COLO668 (cell line): ENCODE measurements around the gene PLA2G6.
A peak's percentile ranks its signal among the peaks of the same experiment; 100 is the strongest.

Experiments used
- DNase-seq: peaks from one replicate; lab custom pipeline; 2025; ENCODE audit not compliant: unreplicated experiment; lab: John Stamatoyannopoulos, UW

Gene PLA2G6

GRCh38 chr22:38214302-38215056 is 32.8 kb upstream of the PLA2G6 start:
- DNase-seq, result peak; percentile 30

GRCh38 chr22:38213990-38214301 is 32.3 kb upstream of the PLA2G6 start:
- DNase-seq, result no peak

GRCh38 chr22:38213319-38213989 is 31.8 kb upstream of the PLA2G6 start:
- no peak for DNase-seq

GRCh38 chr22:38212442-38212841 is 30.8 kb upstream of the PLA2G6 start:
- DNase-seq, result no peak

GRCh38 chr22:38211556-38211955 is 29.9 kb upstream of the PLA2G6 start:
- no peak for DNase-seq

GRCh38 chr22:38208551-38208968 is 26.9 kb upstream of the PLA2G6 start:
- no peak for DNase-seq

- no peak for DNase-seq
These were observed 26.3 kb upstream of the PLA2G6 start for GRCh38 chr22:38207898-38208432.

- no peak for DNase-seq
These were observed 23.9 kb upstream of the PLA2G6 start for GRCh38 chr22:38205261-38206128.

GRCh38 chr22:38204784-38205183 is 23.2 kb upstream of the PLA2G6 start:
- no peak for DNase-seq

- DNase-seq, result no peak
These were observed 22.4 kb upstream of the PLA2G6 start for GRCh38 chr22:38203855-38204514.

- peak; percentile 68 for DNase-seq
These were observed 21.6 kb upstream of the PLA2G6 start for GRCh38 chr22:38203090-38203810.

- DNase-seq, result peak; percentile 79
These were observed 20.9 kb upstream of the PLA2G6 start for GRCh38 chr22:38202437-38203089.

GRCh38 chr22:38201711-38202436 is 20.2 kb upstream of the PLA2G6 start, which contains the start of gene MAFF:
TSS of gene MAFF (plus strand) at chr22:38201994. CDS start at chr22:38213854, 11,860 bp downstream.
- peak; percentile 94 for DNase-seq

GRCh38 chr22:38201371-38201710 is 19.7 kb upstream of the PLA2G6 start:
- DNase-seq, result no peak

GRCh38 chr22:38199826-38200559 is 18.4 kb upstream of the PLA2G6 start:
- DNase-seq, result no peak

GRCh38 chr22:38196791-38197419 is 15.3 kb upstream of the PLA2G6 start:
- peak; percentile 41 for DNase-seq

- DNase-seq, result no peak
These were observed 11.9 kb upstream of the PLA2G6 start for GRCh38 chr22:38193580-38193979.

GRCh38 chr22:38192475-38192863 is 10.8 kb upstream of the PLA2G6 start:
- DNase-seq, result no peak
